GM20000 (cell line): Measurements from ENCODE around the gene HOXA3.

ENCODE experiments used
- DNase-seq: peaks from one replicate; pipeline ENCODE4 v3.0.0; 2012; ENCODE audit warnings: low spot score
- CTCF ChIP-seq: IDR thresholded peaks from 2 replicates; pipeline ENCODE4 v1.5.1; 2012; ENCODE audit warnings: mild to moderate bottlenecking, control low read depth; ENCODE audit errors: extremely low read depth, missing control alignments

Gene HOXA3

GRCh38 chr7:27128034-27128433, 24.3 kb downstream of the HOXA3 start:
- no peak for TF ChIP-seq CTCF
- DNase-seq, result no peak

GRCh38 chr7:27126596-27127327, 25.6 kb downstream of the HOXA3 start:
- DNase-seq, result no peak
- no peak for TF ChIP-seq CTCF

- DNase-seq, result no peak
- no peak for TF ChIP-seq CTCF
Observed at GRCh38 chr7:27125986-27126394, 26.4 kb downstream of the HOXA3 start.

GRCh38 chr7:27124902-27125689, 27.3 kb downstream of the HOXA3 start:
- DNase-seq, result no peak
- TF ChIP-seq CTCF, result no peak

- no peak for DNase-seq
- no peak for TF ChIP-seq CTCF
Observed at GRCh38 chr7:27124096-27124901, 28.1 kb downstream of the HOXA3 start.

GRCh38 chr7:27123477-27124053, 28.8 kb downstream of the HOXA3 start:
- TF ChIP-seq CTCF, result no peak
- no peak for DNase-seq
